Activated naive CD8-positive, alpha-beta T cell (primary cell): Measurements from ENCODE around the gene USP35.
"Not testable (repeated sequence)": the region's sequence is repeated elsewhere in the genome, so short reads cannot be mapped to it uniquely, and the experiment has no call there.

ENCODE experiments used
- H3K27ac Mint-ChIP-seq: one replicate; pipeline ENCODE4 v1.8.0; 2021; ENCODE audit warnings: mixed read lengths
- H3K27me3 Mint-ChIP-seq: one replicate; pipeline ENCODE4 v1.8.0; 2021; ENCODE audit warnings: mixed read lengths
- H3K36me3 Mint-ChIP-seq: one replicate; pipeline ENCODE4 v1.8.0; 2021; ENCODE audit warnings: mixed read lengths
- H3K4me1 Mint-ChIP-seq: one replicate; pipeline ENCODE4 v1.8.0; 2021; ENCODE audit warnings: low read depth, mixed read lengths
- H3K4me3 Mint-ChIP-seq: one replicate; pipeline ENCODE4 v1.8.0; 2021; ENCODE audit warnings: mild to moderate bottlenecking, mixed read lengths
- H3K9me3 Mint-ChIP-seq: one replicate; pipeline ENCODE4 v1.8.0; 2021; ENCODE audit warnings: low read depth, mixed read lengths

Gene USP35

DNA sequence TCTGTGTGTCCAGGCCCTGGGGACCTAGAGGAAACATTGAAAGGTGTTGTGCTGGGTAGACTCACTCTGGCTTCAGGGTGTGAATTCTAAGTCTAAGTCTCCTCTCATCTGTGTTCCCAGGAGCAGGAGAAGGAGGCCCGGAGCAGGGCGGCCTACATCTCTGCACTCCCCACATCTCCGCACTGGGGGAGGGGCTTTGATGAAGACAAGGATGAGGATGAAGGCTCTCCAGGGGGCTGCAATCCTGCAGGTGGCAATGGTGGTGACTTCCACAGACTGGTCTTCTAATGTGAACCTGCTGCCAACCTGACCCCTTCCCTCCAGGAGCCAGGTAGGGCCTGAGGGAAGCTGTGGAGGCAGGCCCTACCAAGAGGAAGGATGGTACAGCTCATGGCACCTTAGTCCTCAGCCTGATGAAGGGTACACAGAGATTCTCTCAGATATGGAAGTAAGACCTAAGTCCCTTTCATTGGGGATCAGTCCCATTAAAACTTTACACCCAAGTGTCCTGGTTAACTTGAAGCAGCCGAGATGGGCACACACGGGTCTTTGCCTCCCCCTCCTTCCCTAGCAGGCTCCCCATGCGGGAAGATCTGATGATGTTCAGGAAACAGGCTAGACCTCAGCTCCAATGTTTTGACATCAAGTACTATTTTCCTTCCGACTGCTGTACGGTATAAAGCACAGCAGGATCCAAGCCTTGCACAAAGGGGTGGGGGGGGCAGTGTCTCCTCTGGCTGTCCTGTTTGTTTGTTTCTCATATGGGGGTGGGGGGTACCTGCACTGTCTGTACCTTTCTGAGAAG, 25.0 kb downstream of the USP35 start:
- peaks cover 24% of the 10 kb centered on the region for H3K36me3 Mint-ChIP-seq
- H3K9me3 Mint-ChIP-seq = no peaks in the 10 kb centered on the region
- H3K4me1 Mint-ChIP-seq = peaks cover 6% of the 10 kb centered on the region
- no peak overlapping the region for H3K4me3 Mint-ChIP-seq
- no peak overlapping the region for H3K27ac Mint-ChIP-seq
- no peaks in the 10 kb centered on the region for H3K27me3 Mint-ChIP-seq

DNA sequence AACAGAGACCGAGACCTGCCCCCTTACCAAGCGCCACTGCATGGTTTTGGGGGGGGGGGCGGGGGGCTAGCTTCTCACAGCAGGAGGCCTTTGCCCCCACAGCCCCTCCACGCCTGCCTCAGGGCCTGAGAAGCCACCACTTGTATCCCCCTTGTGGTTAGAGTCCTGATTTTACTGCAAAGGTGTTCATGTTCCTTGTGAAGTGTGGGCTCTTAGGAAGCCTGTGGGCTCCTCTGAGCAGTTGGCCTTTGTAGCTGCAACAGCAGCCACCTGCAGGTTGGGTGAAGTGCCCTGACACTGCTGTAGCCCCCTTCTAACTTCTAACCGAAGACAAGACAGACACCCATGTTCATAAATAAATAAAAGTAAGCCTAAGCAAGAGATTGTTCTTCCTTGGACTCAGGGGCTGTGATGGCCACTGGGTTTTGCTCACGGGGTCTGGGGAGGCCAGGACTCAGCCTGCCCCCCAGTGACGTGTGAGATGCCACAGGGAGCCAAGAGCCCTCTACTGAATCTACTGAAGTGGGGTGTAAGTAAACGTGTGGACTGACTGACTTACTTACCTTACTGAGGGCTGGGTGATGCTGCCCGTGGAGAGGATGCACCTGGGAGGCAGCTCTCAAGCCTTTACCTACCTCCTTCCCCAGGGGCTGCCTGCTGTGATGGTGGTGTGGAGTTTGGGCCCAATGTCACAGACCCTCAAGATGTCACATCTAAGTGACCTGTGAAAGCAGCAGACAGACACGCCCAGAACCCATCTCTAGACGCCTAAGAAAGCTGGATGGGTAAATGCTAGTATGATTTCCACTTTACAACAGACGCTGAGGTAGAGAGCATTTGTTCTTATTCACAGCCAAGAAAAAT, 25.8 kb downstream of the USP35 start:
- no peaks in the 10 kb centered on the region for H3K9me3 Mint-ChIP-seq
- peaks cover 20% of the 10 kb centered on the region for H3K36me3 Mint-ChIP-seq
- no peak overlapping the region for H3K4me3 Mint-ChIP-seq
- no peak overlapping the region for H3K27ac Mint-ChIP-seq
- H3K4me1 Mint-ChIP-seq = peaks cover 6% of the 10 kb centered on the region
- no peaks in the 10 kb centered on the region for H3K27me3 Mint-ChIP-seq

DNA sequence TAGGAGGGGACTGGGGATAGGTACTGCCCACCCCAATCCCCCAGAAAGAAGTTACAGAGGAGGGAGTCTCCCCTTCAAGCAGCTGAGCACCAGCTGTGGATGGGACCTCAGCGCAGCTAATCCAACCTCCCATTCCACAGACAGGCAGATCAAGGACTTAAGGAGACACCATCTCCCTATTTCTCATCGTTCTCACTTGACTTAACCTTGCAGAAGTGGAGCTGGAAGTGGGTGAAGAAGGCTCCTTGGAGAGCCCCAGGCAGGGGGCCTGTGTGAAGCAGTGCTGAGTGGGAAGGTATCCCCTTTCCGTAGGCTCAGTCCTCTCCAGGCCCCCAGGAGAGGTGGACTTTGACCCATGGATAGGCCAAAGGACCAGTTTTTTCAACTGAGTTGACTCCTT, 27.3 kb downstream of the USP35 start:
- Mint-ChIP-seq H3K4me1 (peaks cover 6% of the 10 kb centered on the region), H3K9me3 (no peaks in the 10 kb centered on the region), H3K27ac (no peak overlapping the region), H3K36me3 (peaks cover 15% of the 10 kb centered on the region), H3K27me3 (no peaks in the 10 kb centered on the region), H3K4me3 (no peak overlapping the region)

DNA sequence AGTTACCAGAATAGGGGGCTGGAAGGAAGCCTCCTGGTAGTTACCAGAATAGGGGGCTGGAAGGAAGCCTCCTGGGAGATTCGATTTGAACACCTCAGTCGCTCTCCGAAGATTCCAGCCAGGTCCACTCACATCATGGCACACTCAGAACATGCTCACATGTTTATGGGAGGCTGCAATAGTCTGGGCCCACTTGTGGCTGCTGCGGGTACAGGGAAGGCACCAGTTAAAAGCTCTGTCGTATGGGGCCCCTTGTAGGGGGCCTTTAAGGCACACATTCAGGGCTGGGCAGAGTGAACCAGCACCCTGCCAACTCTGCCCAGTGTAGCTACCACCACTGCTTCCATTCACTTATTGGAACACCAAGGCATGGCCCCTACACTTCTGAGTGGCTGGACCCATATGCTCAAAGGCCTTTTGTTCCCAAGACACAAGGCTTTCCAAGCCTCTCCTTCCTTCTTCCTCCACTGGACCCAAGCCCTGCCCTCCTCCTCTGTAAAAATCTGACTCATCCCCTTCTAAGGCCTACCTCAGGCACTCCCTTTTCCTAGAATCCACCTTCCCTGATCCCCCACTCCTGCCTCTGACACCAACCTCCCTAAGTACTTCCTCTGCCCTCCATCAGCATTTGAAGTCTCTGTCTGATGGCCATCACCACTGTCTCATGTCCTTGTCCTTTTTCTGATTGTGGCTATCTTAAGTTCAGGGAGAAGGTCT, 28.0 kb downstream of the USP35 start:
- H3K36me3 Mint-ChIP-seq = peaks cover 8% of the 10 kb centered on the region
- H3K4me1 Mint-ChIP-seq = peaks cover 6% of the 10 kb centered on the region
- no peak overlapping the region for H3K4me3 Mint-ChIP-seq
- H3K27ac Mint-ChIP-seq = no peak overlapping the region
- no peaks in the 10 kb centered on the region for H3K9me3 Mint-ChIP-seq
- no peaks in the 10 kb centered on the region for H3K27me3 Mint-ChIP-seq

DNA sequence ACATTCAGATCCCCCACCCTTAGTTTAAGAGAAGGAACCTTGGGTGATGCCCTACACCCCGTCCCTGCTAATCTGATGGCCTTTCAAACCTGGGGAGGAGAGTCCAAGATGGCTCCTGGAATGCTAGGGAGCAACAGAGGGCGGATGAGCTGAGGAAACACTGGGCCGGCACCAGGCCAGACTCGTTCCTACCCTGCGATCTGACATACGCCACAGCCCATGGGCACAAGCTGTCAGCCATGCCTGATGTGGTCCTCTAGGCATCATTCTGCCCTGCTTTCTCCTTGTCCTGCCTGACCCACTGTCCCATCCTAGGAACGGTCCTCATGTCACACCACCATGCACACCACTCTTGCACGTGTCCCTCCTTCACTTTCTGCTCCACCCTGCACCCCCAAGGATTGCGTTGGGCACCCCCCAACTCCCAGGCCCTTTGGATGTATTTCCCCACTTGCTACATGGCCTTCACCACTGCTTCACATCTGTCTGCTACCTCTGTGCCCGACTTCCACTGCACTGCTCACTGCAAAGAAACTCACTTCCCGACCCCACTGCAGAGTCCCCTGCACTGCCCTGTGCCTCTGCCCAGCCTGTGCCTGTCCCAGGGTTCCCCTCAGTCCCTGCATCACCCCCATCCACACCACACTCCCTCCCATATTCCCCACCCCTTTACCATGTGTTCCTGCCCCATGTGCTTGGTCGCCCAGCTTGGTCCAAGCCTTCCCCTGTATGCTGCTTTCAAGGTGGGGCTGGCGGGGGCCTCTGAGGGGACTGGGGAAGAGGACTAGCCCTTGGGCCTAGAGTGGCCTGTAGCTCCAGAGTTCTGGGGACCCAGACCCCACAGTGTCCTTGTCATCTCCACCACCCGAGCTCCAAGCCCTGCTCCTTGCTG, 29.2 kb downstream of the USP35 start:
- Mint-ChIP-seq H3K36me3 (peaks cover 6% of the 10 kb centered on the region), H3K27ac (no peak overlapping the region), H3K9me3 (no peaks in the 10 kb centered on the region)

DNA sequence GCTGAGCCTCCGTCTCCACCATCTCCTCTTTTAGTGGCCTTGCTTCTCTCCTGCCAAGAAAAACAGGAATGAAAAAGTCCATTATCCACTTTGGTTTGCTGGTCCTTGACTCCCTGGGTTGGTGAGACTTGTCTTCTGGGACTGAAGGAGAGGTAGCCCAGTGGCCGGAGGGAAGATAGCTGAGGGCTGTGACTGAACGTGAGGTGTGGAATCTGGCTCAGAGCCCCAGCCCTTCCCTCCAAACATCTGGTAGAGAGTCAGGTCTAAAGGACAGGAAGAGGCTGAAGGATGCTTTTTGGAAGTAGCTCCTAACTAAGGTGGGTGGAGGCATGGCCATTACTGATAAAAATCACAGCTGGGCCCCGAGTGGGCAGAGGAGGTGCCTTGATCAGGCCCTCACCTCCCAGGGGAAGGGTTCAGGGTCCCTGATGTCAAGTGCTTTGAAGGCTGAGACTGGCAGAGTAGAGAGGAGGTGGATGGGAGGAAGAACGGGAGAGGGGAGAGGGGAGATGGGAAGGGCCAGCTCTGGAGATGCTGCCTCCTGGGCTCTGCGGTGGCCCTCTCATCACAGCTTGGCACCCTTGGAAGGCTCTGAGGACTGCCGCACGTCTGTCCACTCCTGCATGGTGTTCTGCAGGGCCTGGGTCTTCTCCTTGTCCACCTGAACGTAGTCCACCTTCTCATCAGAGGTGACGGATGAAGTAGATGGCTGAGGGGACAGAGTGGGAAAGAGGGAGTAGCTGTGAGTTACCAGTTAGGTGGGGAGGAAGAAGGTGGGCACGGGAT, 30.2 kb downstream of the USP35 start:
- H3K4me1 Mint-ChIP-seq = peaks cover 2% of the 10 kb centered on the region
- no peak overlapping the region for H3K27ac Mint-ChIP-seq
- H3K4me3 Mint-ChIP-seq = no peak overlapping the region
- H3K9me3 Mint-ChIP-seq = no peaks in the 10 kb centered on the region
- H3K27me3 Mint-ChIP-seq = no peaks in the 10 kb centered on the region
- peaks cover 8% of the 10 kb centered on the region for H3K36me3 Mint-ChIP-seq

More for the DNA sequence above, 29.2 kb downstream of the USP35 start:
- H3K4me3 Mint-ChIP-seq = no peak overlapping the region
- no peaks in the 10 kb centered on the region for H3K27me3 Mint-ChIP-seq
- H3K4me1 Mint-ChIP-seq = no peaks in the 10 kb centered on the region

DNA sequence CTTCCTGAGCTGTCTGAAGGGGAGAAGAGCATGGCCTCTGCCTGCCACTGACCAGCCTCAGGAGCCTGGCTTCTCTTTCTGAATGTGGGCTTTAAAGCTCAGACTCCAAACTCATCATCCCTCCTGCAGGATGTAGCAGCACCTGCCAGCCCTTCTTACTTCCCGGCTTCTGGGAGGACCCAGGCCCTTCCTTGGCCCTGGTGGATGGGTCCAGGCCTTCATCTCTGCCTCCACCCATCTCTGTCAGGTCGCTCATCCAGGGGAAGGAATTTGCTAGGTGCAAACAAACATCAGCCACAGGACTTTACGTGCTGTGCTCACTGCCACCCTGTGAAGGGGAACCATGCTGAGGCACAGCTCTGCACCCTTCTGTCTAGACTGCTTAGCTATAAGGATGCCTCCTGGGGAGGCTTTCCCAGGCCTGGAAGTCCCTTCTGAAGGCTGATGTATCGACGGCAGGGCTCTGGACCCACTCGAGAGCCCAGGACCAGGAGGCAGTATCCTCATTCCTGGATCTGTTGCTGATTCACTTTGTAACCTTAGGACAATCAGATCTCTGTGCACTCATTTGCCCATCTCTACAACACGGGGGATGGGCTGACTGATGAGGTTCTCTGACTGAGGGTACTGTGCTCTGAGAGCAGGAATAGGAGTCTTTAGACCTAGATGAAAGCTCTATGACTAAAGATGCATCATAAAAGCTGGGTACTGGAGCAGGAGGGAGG, 30.9 kb downstream of the USP35 start:
- peaks cover 8% of the 10 kb centered on the region for H3K36me3 Mint-ChIP-seq
- peaks cover 2% of the 10 kb centered on the region for H3K4me1 Mint-ChIP-seq
- no peak overlapping the region for H3K4me3 Mint-ChIP-seq
- no peaks in the 10 kb centered on the region for H3K27me3 Mint-ChIP-seq
- no peaks in the 10 kb centered on the region for H3K9me3 Mint-ChIP-seq
- H3K27ac Mint-ChIP-seq = no peak overlapping the region

DNA sequence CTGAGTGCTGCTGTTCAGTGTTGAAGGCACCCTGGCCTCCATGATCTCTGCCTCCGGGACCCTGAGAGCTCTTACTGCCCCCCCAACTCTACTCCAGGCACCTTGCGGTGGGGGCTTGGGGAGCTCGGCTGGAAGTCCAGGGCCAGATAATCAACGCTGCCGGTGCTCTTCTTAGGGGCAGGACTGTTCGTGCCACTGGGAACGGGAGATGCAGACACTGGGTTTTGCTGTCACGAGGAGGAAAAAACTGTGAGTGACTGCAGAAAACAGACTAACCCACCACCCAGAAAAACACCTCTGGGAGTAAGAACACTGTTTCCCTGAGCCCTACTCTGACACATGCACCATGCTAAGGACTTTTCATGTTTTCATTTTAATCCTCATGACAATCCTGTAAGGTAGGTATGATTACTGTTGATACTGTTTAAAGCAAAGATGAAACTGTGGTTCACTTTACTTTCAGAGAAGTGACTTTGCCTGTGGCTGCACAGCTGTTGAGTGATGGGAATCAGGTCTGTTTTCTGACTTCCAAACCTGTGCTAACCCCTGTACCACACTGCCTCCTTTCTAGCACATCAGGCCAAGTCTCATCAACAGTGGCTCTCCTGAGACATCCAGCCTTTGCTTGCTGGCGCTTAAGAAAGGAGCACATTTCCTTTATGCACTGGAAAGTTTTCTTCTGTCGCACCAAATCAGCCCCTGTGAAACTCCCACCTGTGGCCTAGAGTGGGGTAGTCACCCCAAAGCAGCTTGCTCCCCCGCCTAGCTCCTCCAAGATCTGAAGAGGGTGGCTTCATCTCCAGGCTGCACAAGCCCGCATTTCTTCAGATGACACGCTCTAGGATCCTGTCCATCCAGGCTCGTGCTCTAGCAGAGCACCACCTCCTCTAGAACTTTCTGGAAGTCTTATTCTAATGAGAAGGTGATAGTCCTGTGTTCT, 31.8 kb downstream of the USP35 start:
- Mint-ChIP-seq H3K9me3 (no peaks in the 10 kb centered on the region), H3K36me3 (peaks cover 12% of the 10 kb centered on the region), H3K4me3 (no peak overlapping the region), H3K27ac (no peak overlapping the region), H3K4me1 (peaks cover 2% of the 10 kb centered on the region), H3K27me3 (no peaks in the 10 kb centered on the region)

DNA sequence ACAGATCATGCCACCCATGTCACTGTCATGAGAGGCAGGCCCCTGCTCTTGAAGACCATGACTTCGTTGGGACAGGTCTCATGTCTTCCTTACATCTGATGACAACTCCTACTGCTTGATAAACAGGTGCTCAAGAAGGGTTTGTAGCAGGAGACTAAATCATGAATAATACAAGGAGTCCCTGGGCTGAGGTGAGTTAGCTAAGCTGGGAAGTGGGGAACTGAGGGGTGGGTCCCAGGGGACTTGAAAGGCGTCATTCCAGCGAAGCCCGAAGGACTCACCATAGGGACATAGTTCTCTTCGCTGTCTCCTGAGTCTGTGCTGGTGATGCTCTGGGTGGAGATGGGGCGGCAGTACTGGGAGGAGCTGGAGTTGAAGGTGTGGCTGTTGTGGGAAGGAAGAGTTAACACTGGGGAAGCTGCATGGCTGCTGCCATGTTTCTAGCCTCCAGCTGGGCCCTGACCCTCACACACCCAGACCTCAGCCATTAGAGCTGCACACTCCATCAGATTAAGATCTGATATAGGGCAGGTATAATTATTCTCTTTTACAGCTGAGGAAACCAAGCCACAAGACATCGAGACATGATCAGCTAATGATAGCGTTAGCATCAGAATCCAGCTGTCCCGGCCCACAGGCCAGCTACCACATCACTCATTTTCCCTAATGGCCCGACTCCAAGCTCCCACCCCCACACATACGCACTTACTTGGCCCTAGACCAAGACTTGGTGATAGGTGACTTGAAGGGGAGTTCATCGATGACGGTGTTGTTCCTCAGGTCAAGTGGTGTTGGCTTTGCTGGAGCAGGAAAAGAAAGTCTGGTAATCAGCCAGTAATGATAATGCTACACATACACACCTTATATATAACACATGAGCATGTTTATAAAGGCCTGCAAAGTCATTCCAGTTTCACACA, 32.9 kb downstream of the USP35 start:
- H3K9me3 Mint-ChIP-seq = no peaks in the 10 kb centered on the region
- H3K27me3 Mint-ChIP-seq = no peaks in the 10 kb centered on the region
- no peak overlapping the region for H3K4me3 Mint-ChIP-seq
- H3K36me3 Mint-ChIP-seq = peaks cover 13% of the 10 kb centered on the region
- peaks cover 2% of the 10 kb centered on the region for H3K4me1 Mint-ChIP-seq
- H3K27ac Mint-ChIP-seq = no peak overlapping the region

DNA sequence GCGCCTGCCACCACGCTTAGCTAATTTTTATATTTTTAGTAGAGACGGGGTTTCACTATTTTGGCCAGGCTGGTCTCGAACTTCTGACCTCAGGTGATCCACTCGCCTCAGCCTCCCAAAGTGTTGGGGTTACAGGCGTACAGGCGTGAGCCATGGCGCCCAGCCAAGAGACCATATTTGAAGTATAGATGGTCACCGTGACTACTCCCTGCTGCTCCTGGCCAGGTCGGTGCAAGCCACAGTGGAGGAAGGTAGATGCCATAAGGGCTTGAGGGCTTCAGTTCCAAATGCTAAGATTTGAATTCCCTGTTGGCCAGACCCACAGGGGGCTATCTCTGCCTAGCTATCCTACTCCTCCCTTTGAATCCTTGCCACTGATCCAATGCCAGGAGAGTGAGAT, 34.0 kb downstream of the USP35 start:
- H3K27ac Mint-ChIP-seq, H3K4me3 Mint-ChIP-seq, H3K27me3 Mint-ChIP-seq: not testable (repeated sequence)

DNA sequence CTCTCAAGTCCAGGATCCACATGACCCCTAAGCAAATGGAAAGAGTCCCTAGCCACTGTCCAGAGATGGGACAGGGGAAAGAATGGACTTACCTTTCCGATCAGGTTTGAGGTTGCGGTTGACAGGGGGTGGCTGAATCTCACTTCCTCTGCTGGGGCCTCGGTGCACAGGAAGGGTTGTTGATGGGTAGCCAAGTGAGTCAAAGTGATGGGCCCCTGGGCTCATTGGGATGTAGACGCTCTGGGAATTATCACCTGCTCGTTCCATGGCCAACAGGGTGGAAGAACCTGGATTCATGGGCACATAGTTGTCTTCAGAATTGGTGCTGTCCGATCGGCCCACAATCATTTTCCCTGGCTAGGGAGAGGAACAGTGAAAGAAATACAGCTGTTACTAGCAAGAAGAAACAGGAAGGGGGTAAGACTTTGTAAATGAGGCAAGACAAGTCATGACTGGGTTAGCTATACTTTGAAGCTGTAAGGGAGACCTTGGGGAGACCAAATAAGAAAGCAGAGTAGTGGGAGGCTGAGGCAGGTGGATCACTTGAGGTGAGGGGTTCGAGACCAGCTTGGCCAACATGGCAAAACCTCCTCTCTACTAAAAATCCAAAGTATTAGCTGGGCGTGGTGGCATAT, 34.7 kb downstream of the USP35 start:
- Mint-ChIP-seq H3K4me3 (no peak overlapping the region), H3K9me3 (no peaks in the 10 kb centered on the region), H3K4me1 (peaks cover 2% of the 10 kb centered on the region), H3K36me3 (peaks cover 7% of the 10 kb centered on the region), H3K27me3 (no peaks in the 10 kb centered on the region), H3K27ac (no peak overlapping the region)

More for the DNA sequence above, 34.0 kb downstream of the USP35 start:
- H3K4me1 Mint-ChIP-seq, H3K36me3 Mint-ChIP-seq, H3K9me3 Mint-ChIP-seq: not testable (repeated sequence)
